NCI-H1436 treated with DMSO at 0.1 percent for 48 hours (cell line): ENCODE results near the gene TMEM150C.
"Not testable (repeated sequence)": the region's sequence is repeated elsewhere in the genome, so short reads cannot be mapped to it uniquely, and the experiment has no call there.

Experiments used
- DNase-seq: peaks from one replicate; lab custom pipeline; 2025; lab: John Stamatoyannopoulos, UW

The TMEM150C gene

GRCh38 chr4:82569076-82569475 is 7.3 kb upstream of the TMEM150C start:
- DNase-seq, result no peak

- no peak for DNase-seq
Measured at GRCh38 chr4:82567444-82567843, 5.7 kb upstream of the TMEM150C start.

- DNase-seq, result no peak
Measured at GRCh38 chr4:82562564-82562854, 721 bp upstream of the TMEM150C start.

GRCh38 chr4:82560853-82561785 is 669 bp downstream of the TMEM150C start:
- no peak for DNase-seq

- no peak for DNase-seq
Measured at GRCh38 chr4:82559735-82560120, 2.1 kb downstream of the TMEM150C start.

- DNase-seq, result not testable (repeated sequence)
Measured at GRCh38 chr4:82559090-82559734, 2.6 kb downstream of the TMEM150C start.

- DNase-seq, result no peak
Measured at GRCh38 chr4:82555276-82555675, 6.5 kb downstream of the TMEM150C start.

- DNase-seq, result no peak
Measured at GRCh38 chr4:82553020-82553419, 8.8 kb downstream of the TMEM150C start.

GRCh38 chr4:82551734-82552133 is 10.1 kb downstream of the TMEM150C start:
- no peak for DNase-seq

GRCh38 chr4:82547850-82548249 is 13.9 kb downstream of the TMEM150C start:
- not testable (repeated sequence) for DNase-seq

GRCh38 chr4:82543131-82543530 is 18.7 kb downstream of the TMEM150C start:
- DNase-seq, result no peak

GRCh38 chr4:82542642-82543041 is 19.1 kb downstream of the TMEM150C start:
- no peak for DNase-seq

- DNase-seq, result no peak
Measured at GRCh38 chr4:82529322-82529721, 32.5 kb downstream of the TMEM150C start.

- no peak for DNase-seq
Measured at GRCh38 chr4:82528868-82529267, 32.9 kb downstream of the TMEM150C start.

- no peak for DNase-seq
Measured at GRCh38 chr4:82528074-82528473, 33.7 kb downstream of the TMEM150C start.

- DNase-seq, result no peak
Measured at GRCh38 chr4:82525307-82525911, 36.4 kb downstream of the TMEM150C start.

- DNase-seq, result peak; percentile 15
Measured at GRCh38 chr4:82524570-82525152, 37.1 kb downstream of the TMEM150C start.

- DNase-seq, result no peak
Measured at GRCh38 chr4:82523179-82523578, 38.6 kb downstream of the TMEM150C start.

- DNase-seq, result no peak
Measured at GRCh38 chr4:82522472-82522871, 39.3 kb downstream of the TMEM150C start.

- DNase-seq, result no peak
Measured at GRCh38 chr4:82521283-82521682, 40.5 kb downstream of the TMEM150C start.

GRCh38 chr4:82519776-82520175 is 42.0 kb downstream of the TMEM150C start:
- no peak for DNase-seq

- no peak for DNase-seq
Measured at GRCh38 chr4:82519072-82519471, 42.7 kb downstream of the TMEM150C start.

- no peak for DNase-seq
Measured at GRCh38 chr4:82517043-82517442, 44.7 kb downstream of the TMEM150C start.
